ENCODE results near the gene ZNF423.

DNA sequence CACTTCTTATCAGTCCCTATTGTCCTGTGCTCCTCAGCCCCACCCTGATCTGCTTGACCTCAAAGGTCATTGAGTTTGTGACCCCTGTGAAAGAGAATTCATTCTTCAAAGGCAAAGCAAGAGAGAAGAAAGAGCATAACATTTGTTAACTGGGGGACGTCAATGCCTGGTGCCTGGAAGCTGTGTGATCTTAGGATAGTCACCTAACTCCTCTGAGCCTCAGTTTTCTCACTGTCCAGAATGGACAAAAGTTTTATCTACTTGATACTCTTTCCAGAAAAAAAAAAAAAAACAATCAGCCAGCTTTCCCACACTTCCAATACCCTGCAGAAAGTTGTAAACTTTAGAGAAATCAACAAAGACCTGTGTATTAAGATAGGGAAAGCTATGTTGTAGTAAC is 309.2 kb downstream of the ZNF423 start:
- TF ChIP-seq, protein P1, sequence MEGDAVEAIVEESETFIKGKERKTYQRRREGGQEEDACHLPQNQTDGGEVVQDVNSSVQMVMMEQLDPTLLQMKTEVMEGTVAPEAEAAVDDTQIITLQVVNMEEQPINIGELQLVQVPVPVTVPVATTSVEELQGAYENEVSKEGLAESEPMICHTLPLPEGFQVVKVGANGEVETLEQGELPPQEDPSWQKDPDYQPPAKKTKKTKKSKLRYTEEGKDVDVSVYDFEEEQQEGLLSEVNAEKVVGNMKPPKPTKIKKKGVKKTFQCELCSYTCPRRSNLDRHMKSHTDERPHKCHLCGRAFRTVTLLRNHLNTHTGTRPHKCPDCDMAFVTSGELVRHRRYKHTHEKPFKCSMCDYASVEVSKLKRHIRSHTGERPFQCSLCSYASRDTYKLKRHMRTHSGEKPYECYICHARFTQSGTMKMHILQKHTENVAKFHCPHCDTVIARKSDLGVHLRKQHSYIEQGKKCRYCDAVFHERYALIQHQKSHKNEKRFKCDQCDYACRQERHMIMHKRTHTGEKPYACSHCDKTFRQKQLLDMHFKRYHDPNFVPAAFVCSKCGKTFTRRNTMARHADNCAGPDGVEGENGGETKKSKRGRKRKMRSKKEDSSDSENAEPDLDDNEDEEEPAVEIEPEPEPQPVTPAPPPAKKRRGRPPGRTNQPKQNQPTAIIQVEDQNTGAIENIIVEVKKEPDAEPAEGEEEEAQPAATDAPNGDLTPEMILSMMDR (IDR thresholded peaks at IDR 0.05; ENCODE audit: low read length) = no peak
- no peak for TF ChIP-seq EZH2 (IDR thresholded peaks at IDR 0.05; ENCODE audit: borderline replicate concordance, low read length)
